Measurements from ENCODE around the gene YEATS2. TPM values are rescaled to one million over a fixed set of nuclear protein-coding genes. Genes with fewer than 3 reads are reported as not detected.
"Not testable (repeated sequence)": the region's sequence is repeated elsewhere in the genome, so short reads cannot be mapped to it uniquely, and the experiment has no call there.

Gene YEATS2
- total RNA-seq, 2 experiments from 2014 or later: 68.2 to 77.2 TPM

DNA sequence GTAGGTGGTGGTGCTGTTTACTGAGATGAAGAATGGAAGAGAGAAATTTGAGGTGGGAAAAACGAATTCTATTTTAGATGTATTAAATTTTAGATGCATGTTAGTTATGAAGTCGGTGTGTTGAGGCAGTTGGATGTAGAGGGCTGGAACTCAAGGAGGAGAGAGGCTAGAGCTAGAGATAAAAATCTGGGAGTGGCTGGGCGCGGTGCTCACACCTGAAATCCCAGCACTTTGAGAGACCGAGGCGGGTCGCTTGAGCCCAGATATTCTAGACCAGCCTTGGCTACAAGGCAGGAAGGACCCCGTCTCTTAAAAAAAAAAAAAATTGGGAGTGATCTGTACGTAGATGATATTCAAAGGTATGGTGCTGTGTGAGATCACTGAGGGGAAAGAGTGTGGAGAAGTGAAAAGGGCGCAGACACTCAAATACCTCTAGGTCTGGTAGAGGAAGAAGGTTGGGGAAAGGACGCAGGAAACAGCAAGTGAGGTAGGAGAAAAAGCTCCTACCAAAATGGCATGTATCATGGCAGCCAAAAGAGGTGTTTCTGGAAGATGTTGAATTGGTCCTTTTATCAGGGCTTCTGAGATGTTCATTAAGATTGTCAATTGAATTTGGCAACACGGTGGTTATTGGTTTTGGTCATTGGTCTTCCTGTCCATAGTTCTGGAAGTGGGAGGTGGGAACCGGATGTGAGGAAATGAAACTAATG, 1.8 kb downstream of the YEATS2 start:
- peaks cover 72% of the 10 kb centered on the region for H3K79me2 ChIP-seq (ENCODE audit: insufficient read depth, low read depth, low read length)
- H3K4me2 ChIP-seq (ENCODE audit: low read length): peak overlapping the region; percentile 88
- TF ChIP-seq EZH2phosphoT487 (IDR thresholded peaks at IDR 0.05; ENCODE audit: borderline replicate concordance, low read depth, low read length): no peak
- TF ChIP-seq, protein P1, sequence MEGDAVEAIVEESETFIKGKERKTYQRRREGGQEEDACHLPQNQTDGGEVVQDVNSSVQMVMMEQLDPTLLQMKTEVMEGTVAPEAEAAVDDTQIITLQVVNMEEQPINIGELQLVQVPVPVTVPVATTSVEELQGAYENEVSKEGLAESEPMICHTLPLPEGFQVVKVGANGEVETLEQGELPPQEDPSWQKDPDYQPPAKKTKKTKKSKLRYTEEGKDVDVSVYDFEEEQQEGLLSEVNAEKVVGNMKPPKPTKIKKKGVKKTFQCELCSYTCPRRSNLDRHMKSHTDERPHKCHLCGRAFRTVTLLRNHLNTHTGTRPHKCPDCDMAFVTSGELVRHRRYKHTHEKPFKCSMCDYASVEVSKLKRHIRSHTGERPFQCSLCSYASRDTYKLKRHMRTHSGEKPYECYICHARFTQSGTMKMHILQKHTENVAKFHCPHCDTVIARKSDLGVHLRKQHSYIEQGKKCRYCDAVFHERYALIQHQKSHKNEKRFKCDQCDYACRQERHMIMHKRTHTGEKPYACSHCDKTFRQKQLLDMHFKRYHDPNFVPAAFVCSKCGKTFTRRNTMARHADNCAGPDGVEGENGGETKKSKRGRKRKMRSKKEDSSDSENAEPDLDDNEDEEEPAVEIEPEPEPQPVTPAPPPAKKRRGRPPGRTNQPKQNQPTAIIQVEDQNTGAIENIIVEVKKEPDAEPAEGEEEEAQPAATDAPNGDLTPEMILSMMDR (conservative IDR thresholded peaks at IDR 0.05; ENCODE audit: low read length): no peak
- H3K4me1 ChIP-seq (ENCODE audit: insufficient read depth, low read length, poor library complexity, severe bottlenecking): peaks cover 30% of the 10 kb centered on the region
- no peaks in the 10 kb centered on the region for H3K9me2 ChIP-seq (ENCODE audit: insufficient read depth, low read length)
- peaks cover 25% of the 10 kb centered on the region for H3K36me3 ChIP-seq (ENCODE audit: insufficient read depth, low read length)
- H4K20me1 ChIP-seq (ENCODE audit: insufficient read depth, low read length): peaks cover 33% of the 10 kb centered on the region
- intact Hi-C loops (cut with micrococcal nuclease; ENCODE audit: unreplicated experiment): loop anchor here (1.0 to 2.0 kb wide), 2 partner anchors 63 to 107 kb away; no protein-coding TSS in a partner anchor
- DNase-seq (ENCODE audit: low spot score): peak; percentile 42
- BruUV-seq (replicated peaks): TSS peak; percentile 54
- H3K4me3 ChIP-seq (ENCODE audit: low read depth, low read length, poor library complexity, severe bottlenecking): peak overlapping the region; percentile 96
- H3K9me3 ChIP-seq (ENCODE audit: low read length): no peaks in the 10 kb centered on the region
- ChIA-PET CTCF (ENCODE audit: unreplicated experiment) (no interaction called here), POLR2A (interaction anchor here (0.6 to 3.3 kb wide), 4 partner anchors 53 to 148 kb away, joined by 3 to 14 read pairs (median 4); no protein-coding TSS in a partner anchor)
- no peak overlapping the region for H2AFZ ChIP-seq (ENCODE audit: low read length)
- H3K27ac ChIP-seq (ENCODE audit: low read depth, low read length, poor library complexity, severe bottlenecking): peak overlapping the region; percentile 83

DNA sequence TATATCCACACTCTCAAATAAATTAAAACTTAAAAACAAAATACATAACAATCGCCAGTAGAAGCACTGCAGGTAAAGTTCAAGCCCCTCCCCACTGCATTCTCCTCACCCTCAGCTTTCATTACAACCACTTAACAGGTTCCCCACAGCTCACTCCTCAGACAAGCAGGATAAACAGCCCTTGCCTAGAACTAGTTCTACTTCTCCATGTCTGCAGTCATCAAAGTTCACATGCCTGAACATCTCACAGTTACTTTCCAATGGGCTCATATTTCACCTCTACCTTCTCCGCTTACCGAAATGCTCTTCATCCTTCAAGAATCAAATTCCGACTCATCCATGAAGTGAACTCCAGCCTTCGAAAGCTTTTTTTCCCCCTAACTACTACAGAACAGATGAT, 4.1 kb downstream of the YEATS2 start:
- Histone ChIP-seq H3K9me2 (ENCODE audit: insufficient read depth, low read length) (no peaks in the 10 kb centered on the region), H4K20me1 (ENCODE audit: insufficient read depth, low read length) (peaks cover 37% of the 10 kb centered on the region), H3K4me2 (ENCODE audit: low read length) (no peak overlapping the region), H3K4me3 (ENCODE audit: low read depth, low read length, poor library complexity, severe bottlenecking) (no peak overlapping the region), H3K4me1 (ENCODE audit: insufficient read depth, low read length, poor library complexity, severe bottlenecking) (peaks cover 30% of the 10 kb centered on the region), H3K36me3 (ENCODE audit: insufficient read depth, low read length) (peaks cover 42% of the 10 kb centered on the region), H2AFZ (ENCODE audit: low read length) (no peak overlapping the region), H3K27ac (ENCODE audit: low read depth, low read length, poor library complexity, severe bottlenecking) (no peak overlapping the region), H3K9me3 (ENCODE audit: low read length) (no peaks in the 10 kb centered on the region), H3K79me2 (ENCODE audit: insufficient read depth, low read depth, low read length) (peaks cover 95% of the 10 kb centered on the region)
- TF ChIP-seq, protein P1 (conservative IDR thresholded peaks at IDR 0.05; ENCODE audit: low read length): no peak
- TF ChIP-seq EZH2phosphoT487 (IDR thresholded peaks at IDR 0.05; ENCODE audit: borderline replicate concordance, low read depth, low read length): no peak
- no TSS peak for BruUV-seq (replicated peaks)
- intact Hi-C loops (cut with micrococcal nuclease; ENCODE audit: unreplicated experiment): no loop called here
- CTCF ChIA-PET (ENCODE audit: unreplicated experiment): no interaction called here
- POLR2A ChIA-PET: interaction anchor here (1.6 kb wide), 1 partner anchor 64 kb away, joined by 4 read pairs; no protein-coding TSS in a partner anchor
- DNase-seq (ENCODE audit: low spot score): no peak

- H3K4me3 ChIP-seq (ENCODE audit: low read depth, low read length, poor library complexity, severe bottlenecking); H3K9me2 ChIP-seq (ENCODE audit: insufficient read depth, low read length); intact Hi-C loops (cut with micrococcal nuclease; ENCODE audit: unreplicated experiment); H2AFZ ChIP-seq (ENCODE audit: low read length); H3K27ac ChIP-seq (ENCODE audit: low read depth, low read length, poor library complexity, severe bottlenecking); H3K9me3 ChIP-seq (ENCODE audit: low read length); CTCF ChIA-PET (ENCODE audit: unreplicated experiment); BruUV-seq (replicated peaks); DNase-seq (ENCODE audit: low spot score): not testable (repeated sequence)
- POLR2A ChIA-PET: interaction anchor here (0.6 to 0.8 kb wide), 4 partner anchors 10 to 753 kb away, joined by 3 to 4 read pairs (median 4); no protein-coding TSS in a partner anchor
- Histone ChIP-seq H3K79me2 (ENCODE audit: insufficient read depth, low read depth, low read length) (peaks cover 100% of the 10 kb centered on the region), H3K4me1 (ENCODE audit: insufficient read depth, low read length, poor library complexity, severe bottlenecking) (peaks cover 25% of the 10 kb centered on the region), H3K36me3 (ENCODE audit: insufficient read depth, low read length) (peaks cover 48% of the 10 kb centered on the region), H3K4me2 (ENCODE audit: low read length) (peak overlapping the region; percentile 21; the same call in 1 of the 2 replicates), H4K20me1 (ENCODE audit: insufficient read depth, low read length) (peaks cover 42% of the 10 kb centered on the region)
These were observed 6.3 kb downstream of the YEATS2 start for GRCh38 chr3:183703892-183704291.

Data from OCI-LY7 (cell line).